Panc1 (cell line): Measurements from ENCODE around the gene ASTN2. TPM values are rescaled to one million over a fixed set of nuclear protein-coding genes. Genes with fewer than 3 reads are reported as not detected.

Source experiments
- ATAC-seq: fragments of 200-7000 bp; cut with Tn5 transposase; 2 replicates; pipeline ENCODE4 v1.9.1; 2020; ENCODE audit warnings: mild to moderate bottlenecking, moderate library complexity
- BruUV-seq: library from RNA; stranded (reverse); fragments of 400-500 nt; replicated peaks from 2 replicates; lab custom pipeline; 2021; lab: Mats Ljungman, UMichigan
- CTCF ChIA-PET: fragments of 300-600 bp; sonication (Branson Sonifier 250); formaldehyde crosslinking; loops from one replicate; lab custom pipeline; 2022; ENCODE audit warnings: antibody characterized with exemption; lab: Charles Lee
- POLR2A ChIA-PET: fragments of 300-600 bp; sonication (Branson Sonifier 250); formaldehyde crosslinking; loops from one replicate; lab custom pipeline; 2022; ENCODE audit warnings: antibody characterized with exemption; lab: Charles Lee
- DNase-seq: peaks from one replicate; pipeline ENCODE4 v3.0.0-alpha.2; 2010; ENCODE audit warnings: low read depth, low spot score
- H3K27ac ChIP-seq: 2 replicates; pipeline ENCODE4 v1.5.1; 2011; ENCODE audit warnings: mild to moderate bottlenecking, low read length, inconsistent platforms
- H3K27me3 ChIP-seq: fragments of 200-500 bp; sonication (Bioruptor generic); 2 replicates; pipeline ENCODE4 v1.6.0; 2014; ENCODE audit warnings: low read length, inconsistent platforms; ENCODE audit not compliant: control insufficient read depth, insufficient read depth
- H3K36me3 ChIP-seq: fragments of 200-500 bp; sonication (Bioruptor generic); 2 replicates; pipeline ENCODE4 v1.5.1; 2014; ENCODE audit warnings: inconsistent platforms, mild to moderate bottlenecking, low read length, moderate library complexity; ENCODE audit not compliant: control insufficient read depth, insufficient read depth
- H3K4me1 ChIP-seq: 2 replicates; pipeline ENCODE4 v1.5.1; 2011; ENCODE audit warnings: inconsistent platforms, mild to moderate bottlenecking, low read length, moderate library complexity; ENCODE audit not compliant: control insufficient read depth, insufficient read depth
- H3K4me3 ChIP-seq, 2 experiments: 2 replicates each; pipeline ENCODE4 v1.5.1; 2011 to 2012; ENCODE audit warnings: low read depth in 2 of 2, low read length in 2 of 2, mild to moderate bottlenecking in 2 of 2, inconsistent platforms in 1 of 2, moderate library complexity in 1 of 2
- H3K9me3 ChIP-seq: fragments of 200-500 bp; sonication (Bioruptor generic); 2 replicates; pipeline ENCODE4 v1.5.1; 2014; ENCODE audit warnings: low read depth, mild to moderate bottlenecking, inconsistent platforms, low read length, moderate library complexity; ENCODE audit not compliant: control insufficient read depth, insufficient read depth
- CTCF ChIP-seq: fragments of 450-650 bp; IDR thresholded peaks from 2 replicates; pipeline ENCODE4 v1.5.1; 2017; ENCODE audit warnings: mild to moderate bottlenecking
- POLR2AphosphoS5 ChIP-seq: IDR thresholded peaks from 2 replicates; pipeline ENCODE4 v1.6.1; 2012; ENCODE audit warnings: mild to moderate bottlenecking, low read depth, low read length, moderate library complexity
- REST ChIP-seq, 2 experiments: IDR thresholded peaks; 2 replicates each; pipeline ENCODE4 v1.6.1; 2011 to 2012; ENCODE audit warnings: low read depth in 2 of 2, control low read depth in 1 of 2, low read length in 1 of 2, mild to moderate bottlenecking in 1 of 2, moderate library complexity in 1 of 2; ENCODE audit not compliant: insufficient read depth in 1 of 2
- SIN3A ChIP-seq: IDR thresholded peaks from 2 replicates; pipeline ENCODE4 v1.6.1; 2012; ENCODE audit warnings: low read depth, mild to moderate bottlenecking, low read length, moderate library complexity, borderline replicate concordance; ENCODE audit not compliant: insufficient read depth
- TCF7L2 ChIP-seq: IDR thresholded peaks from 2 replicates; pipeline ENCODE4 v1.6.1; 2011; ENCODE audit warnings: mild to moderate bottlenecking, low read depth, low read length, inconsistent platforms
- in situ Hi-C: cut with HindIII; loops from 2 replicates; pipeline ENCODE4 v1.10.0; 2016; ENCODE audit warnings: low sequenced_read_pairs, low pct_unique_long_range_greater_than_20kb
- intact Hi-C: fragments of 100-400 bp; cut with micrococcal nuclease; formaldehyde crosslinking; loops from one replicate; pipeline ENCODE4 v1.10.0; 2022; ENCODE audit not compliant: unreplicated experiment
- total RNA-seq: library from RNA; stranded (reverse); gene quantifications from one replicate; pipeline ENCODE4 v1.2.1, GENCODE V29; 2021; ENCODE audit not compliant: unreplicated experiment

ASTN2 gene
- total RNA-seq, 1 experiment from 2014 or later: 3.9 TPM

DNA sequence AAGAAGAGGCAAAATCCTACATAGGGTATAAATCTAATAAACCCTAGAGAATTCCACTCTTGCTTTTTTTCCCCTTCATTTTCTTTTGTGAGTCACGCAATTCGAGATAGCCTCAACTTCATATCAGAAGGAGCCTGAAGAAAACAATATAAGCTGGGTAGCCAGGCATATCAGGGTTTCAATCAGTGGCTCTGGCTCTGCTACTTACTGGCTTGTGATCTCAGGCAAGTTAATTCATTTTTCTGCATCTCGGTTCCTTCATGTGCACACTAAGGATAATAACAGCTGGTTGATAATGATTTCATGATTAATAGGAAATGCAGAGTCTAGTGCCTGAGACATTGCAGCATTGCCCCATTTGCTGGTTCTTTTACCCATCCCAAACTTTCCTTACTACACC is 46.5 kb upstream of the ASTN2 start:
- no peak for TF ChIP-seq TCF7L2
- TF ChIP-seq POLR2AphosphoS5: no peak
- TF ChIP-seq SIN3A: no peak
- TF ChIP-seq REST (IDR thresholded peaks at IDR 0.05; ENCODE audit: insufficient read depth in 1 of 2, low read depth in 2 of 2, low read length in 1 of 2): no peak
- TF ChIP-seq CTCF: no peak
- Histone ChIP-seq H3K9me3 (no peaks in the 10 kb centered on the region), H3K4me3 (no peak overlapping the region), H3K36me3 (no peaks in the 10 kb centered on the region), H3K27ac (no peak overlapping the region), H3K27me3 (no peaks in the 10 kb centered on the region), H3K4me1 (no peaks in the 10 kb centered on the region)
- CTCF ChIA-PET: no interaction called here
- ATAC-seq: no peak
- POLR2A ChIA-PET: no interaction called here
- no TSS peak for BruUV-seq
- intact Hi-C loops (no loop called here), in situ Hi-C loops (no loop called here)
- no peak for DNase-seq

- H3K4me1 ChIP-seq: no peaks in the 10 kb centered on the region
- intact Hi-C loops (no loop called here), in situ Hi-C loops (no loop called here)
- H3K9me3 ChIP-seq: no peaks in the 10 kb centered on the region
- no peaks in the 10 kb centered on the region for H3K27me3 ChIP-seq
- ChIA-PET CTCF (no interaction called here), POLR2A (no interaction called here)
- BruUV-seq: no TSS peak
- no peak for TF ChIP-seq REST (IDR thresholded peaks at IDR 0.05; ENCODE audit: insufficient read depth in 1 of 2, low read depth in 2 of 2, low read length in 1 of 2)
- no peak for TF ChIP-seq TCF7L2
- ATAC-seq (no peak), DNase-seq (no peak)
- no peaks in the 10 kb centered on the region for H3K36me3 ChIP-seq
- no peak overlapping the region for H3K4me3 ChIP-seq
- no peak overlapping the region for H3K27ac ChIP-seq
Observed at GRCh38 chr9:117460743-117461142, 45.9 kb upstream of the ASTN2 start.
